Keratinocyte (primary cell): ENCODE measurements around the gene CLDND2. TPM values are rescaled to one million over a fixed set of nuclear protein-coding genes. Genes with fewer than 3 reads are reported as not detected.

ENCODE experiments used
- DNase-seq: peaks from one replicate; pipeline ENCODE4 v3.0.0-alpha.2; 2011; ENCODE audit warnings: low read depth, missing footprints, low spot score
- FAIRE-seq: peaks from 2 replicates; lab custom pipeline; 2011; peaks lifted over from hg19 to GRCh38; lab: Jason Lieb, UNC
- H2AFZ ChIP-seq: 2 replicates; pipeline ENCODE4 v1.6.0; 2012; ENCODE audit warnings: low read length, control low read depth, inconsistent platforms; ENCODE audit not compliant: control insufficient read depth
- H3K27ac ChIP-seq: 2 replicates; pipeline ENCODE4 v1.5.1; 2011; ENCODE audit warnings: low read length; ENCODE audit not compliant: control insufficient read depth, insufficient read depth
- H3K27me3 ChIP-seq: 3 replicates; pipeline ENCODE4 v1.6.0; 2011; ENCODE audit warnings: low read length; ENCODE audit not compliant: control insufficient read depth, insufficient read depth; ENCODE audit errors: extremely low read depth
- H3K36me3 ChIP-seq, 2 experiments: 2 replicates in 1 of 2; 3 replicates in 1 of 2; pipeline ENCODE4 v1.5.1; 2011; ENCODE audit warnings: low read length in 2 of 2, mild to moderate bottlenecking in 1 of 2; ENCODE audit not compliant: control insufficient read depth in 2 of 2, insufficient read depth in 2 of 2; ENCODE audit errors: extremely low read depth in 1 of 2
- H3K4me1 ChIP-seq: 3 replicates; pipeline ENCODE4 v1.5.1; 2011; ENCODE audit warnings: low read length; ENCODE audit not compliant: control insufficient read depth, insufficient read depth; ENCODE audit errors: extremely low read depth
- H3K4me2 ChIP-seq: 3 replicates; pipeline ENCODE4 v1.6.0; 2011; ENCODE audit warnings: low read depth, low read length; ENCODE audit not compliant: control insufficient read depth, insufficient read depth; ENCODE audit errors: extremely low read depth
- H3K4me3 ChIP-seq, 3 experiments: fragments of 200-600 bp in 1 of 3; sonication (generic) in 1 of 3; 2 replicates in 2 of 3; 3 replicates in 1 of 3; pipeline ENCODE4 v1.5.1; 2011 to 2016; ENCODE audit warnings: low read length in 3 of 3, mild to moderate bottlenecking in 3 of 3, control low read depth in 2 of 3, inconsistent platforms in 1 of 3, low read depth in 1 of 3, mixed read lengths in 1 of 3, mixed run types in 1 of 3, moderate library complexity in 1 of 3; ENCODE audit not compliant: control insufficient read depth in 2 of 3, insufficient read depth in 2 of 3; ENCODE audit errors: extremely low read depth in 1 of 3
- H3K79me2 ChIP-seq: 2 replicates; pipeline ENCODE4 v1.6.0; 2012; ENCODE audit warnings: low read length; ENCODE audit not compliant: control insufficient read depth, insufficient read depth
- H3K9ac ChIP-seq: 3 replicates; pipeline ENCODE4 v1.6.0; 2011; ENCODE audit warnings: low read length; ENCODE audit not compliant: control insufficient read depth, insufficient read depth; ENCODE audit errors: extremely low read depth
- H3K9me1 ChIP-seq: 3 replicates; pipeline ENCODE4 v1.6.0; 2011; ENCODE audit warnings: low read length; ENCODE audit not compliant: control insufficient read depth, insufficient read depth; ENCODE audit errors: extremely low read depth
- H3K9me3 ChIP-seq: 2 replicates; pipeline ENCODE4 v1.5.1; 2012; ENCODE audit warnings: low read depth, low read length; ENCODE audit not compliant: control insufficient read depth
- H4K20me1 ChIP-seq: 3 replicates; pipeline ENCODE4 v1.6.0; 2011; ENCODE audit warnings: low read length; ENCODE audit not compliant: control insufficient read depth, insufficient read depth; ENCODE audit errors: extremely low read depth
- EZH2 ChIP-seq: IDR thresholded peaks from one replicate; pipeline ENCODE4 v1.6.1; 2012; ENCODE audit warnings: inconsistent platforms, mild to moderate bottlenecking, low read length, moderate library complexity
- dilution Hi-C: fragments of 300-500 bp; cut with MboI; formaldehyde crosslinking; loops from one replicate; pipeline ENCODE4 v1.7.0; 2020; ENCODE audit warnings: low sequenced_read_pairs; ENCODE audit not compliant: extremely low pct_ligation_motif_present
- polyA plus RNA-seq, 5 experiments: library from polyadenylated mRNA; depleted of rRNA in 3 of 5; stranded (reverse) in 3 of 5; stranded (forward) in 1 of 5; unstranded in 1 of 5; fragments of >200 nt; gene quantifications; 1 replicate in 1 of 5; 2 replicates in 3 of 5; 3 replicates in 1 of 5; pipeline versions ENCODE4 v1.2.1 to v1.2.3, GENCODE V29; 2011 to 2012; ENCODE audit warnings: missing spikeins in 2 of 5, low read depth in 1 of 5, low replicate concordance in 1 of 5
- TF ChIP-seq, protein P1 (sequence below), 3 experiments: IDR thresholded peaks in 1 of 3; conservative IDR thresholded peaks in 1 of 3; optimal IDR thresholded peaks in 1 of 3; 2 replicates in 2 of 3; 3 replicates in 1 of 3; pipeline versions ENCODE3 to v1.5.1; 2011; ENCODE audit warnings: low read length in 3 of 3, mild to moderate bottlenecking in 3 of 3, moderate library complexity in 2 of 3, control low read depth in 1 of 3, inconsistent platforms in 1 of 3; ENCODE audit not compliant: insufficient read depth in 2 of 3; ENCODE audit errors: extremely low read depth in 1 of 3

The CLDND2 gene
- polyA plus RNA-seq, 1 donor (not counting 4 experiments of a cell fraction or from before 2014, with no cell fraction given), result 0.37 TPM

DNA sequence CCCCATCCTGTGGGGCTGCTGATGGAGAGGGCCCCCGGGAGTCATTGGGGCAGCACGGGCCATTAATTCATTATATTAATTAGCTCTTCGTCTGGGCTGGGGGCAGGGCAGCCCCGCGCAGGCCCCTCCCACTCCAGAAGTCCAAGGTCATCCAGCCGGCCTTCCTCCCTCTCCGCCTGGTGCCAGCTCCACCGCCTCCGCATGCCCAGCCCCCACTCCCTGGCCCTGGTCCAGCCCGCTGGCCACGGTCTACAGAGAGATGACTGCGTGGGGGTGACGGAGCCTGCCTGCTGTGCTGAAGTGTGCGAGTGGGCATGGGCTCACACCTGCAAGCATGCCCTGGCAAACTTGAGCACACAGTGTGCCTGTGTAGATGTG lies 48.5 kb downstream of the CLDND2 start:
- H2AFZ ChIP-seq, result no peak overlapping the region
- H3K27ac ChIP-seq, result no peak overlapping the region
- H3K9ac ChIP-seq, result no peak overlapping the region
- H3K79me2 ChIP-seq, result no peaks in the 10 kb centered on the region
- FAIRE-seq, result no peak
- no peaks in the 10 kb centered on the region for H3K9me3 ChIP-seq
- H3K4me2 ChIP-seq, result no peak overlapping the region
- H3K27me3 ChIP-seq, result no peaks in the 10 kb centered on the region
- TF ChIP-seq, protein P1, sequence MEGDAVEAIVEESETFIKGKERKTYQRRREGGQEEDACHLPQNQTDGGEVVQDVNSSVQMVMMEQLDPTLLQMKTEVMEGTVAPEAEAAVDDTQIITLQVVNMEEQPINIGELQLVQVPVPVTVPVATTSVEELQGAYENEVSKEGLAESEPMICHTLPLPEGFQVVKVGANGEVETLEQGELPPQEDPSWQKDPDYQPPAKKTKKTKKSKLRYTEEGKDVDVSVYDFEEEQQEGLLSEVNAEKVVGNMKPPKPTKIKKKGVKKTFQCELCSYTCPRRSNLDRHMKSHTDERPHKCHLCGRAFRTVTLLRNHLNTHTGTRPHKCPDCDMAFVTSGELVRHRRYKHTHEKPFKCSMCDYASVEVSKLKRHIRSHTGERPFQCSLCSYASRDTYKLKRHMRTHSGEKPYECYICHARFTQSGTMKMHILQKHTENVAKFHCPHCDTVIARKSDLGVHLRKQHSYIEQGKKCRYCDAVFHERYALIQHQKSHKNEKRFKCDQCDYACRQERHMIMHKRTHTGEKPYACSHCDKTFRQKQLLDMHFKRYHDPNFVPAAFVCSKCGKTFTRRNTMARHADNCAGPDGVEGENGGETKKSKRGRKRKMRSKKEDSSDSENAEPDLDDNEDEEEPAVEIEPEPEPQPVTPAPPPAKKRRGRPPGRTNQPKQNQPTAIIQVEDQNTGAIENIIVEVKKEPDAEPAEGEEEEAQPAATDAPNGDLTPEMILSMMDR (optimal IDR thresholded peaks at IDR 0.05 in 1 of 3, IDR thresholded peaks at IDR 0.05 in 1 of 3, conservative IDR thresholded peaks at IDR 0.05 in 1 of 3; ENCODE audit: extremely low read depth in 1 of 3, insufficient read depth in 2 of 3, low read length in 3 of 3), result no peak
- no peak for TF ChIP-seq EZH2
- no peak overlapping the region for H3K4me3 ChIP-seq
- H3K9me1 ChIP-seq, result no peaks in the 10 kb centered on the region
- H4K20me1 ChIP-seq, result no peaks in the 10 kb centered on the region
- DNase-seq, result no peak
- dilution Hi-C loops, result no loop called here
- H3K36me3 ChIP-seq, result no peaks in the 10 kb centered on the region
- no peaks in the 10 kb centered on the region for H3K4me1 ChIP-seq

GRCh38 chr19:51319649-51320279 lies 49.0 kb downstream of the CLDND2 start:
- H3K27me3 ChIP-seq, result no peaks in the 10 kb centered on the region
- no peak overlapping the region for H3K4me3 ChIP-seq
- no peak overlapping the region for H3K27ac ChIP-seq
- H4K20me1 ChIP-seq, result no peaks in the 10 kb centered on the region
- DNase-seq (no peak), FAIRE-seq (no peak)
- no peak overlapping the region for H3K9ac ChIP-seq
- no peak overlapping the region for H2AFZ ChIP-seq
- no peaks in the 10 kb centered on the region for H3K9me1 ChIP-seq
- H3K9me3 ChIP-seq, result no peaks in the 10 kb centered on the region
- H3K79me2 ChIP-seq, result no peaks in the 10 kb centered on the region
- no peak overlapping the region for H3K4me2 ChIP-seq
- dilution Hi-C loops, result no loop called here
- no peaks in the 10 kb centered on the region for H3K4me1 ChIP-seq
- TF ChIP-seq, protein P1 (optimal IDR thresholded peaks at IDR 0.05 in 1 of 3, IDR thresholded peaks at IDR 0.05 in 1 of 3, conservative IDR thresholded peaks at IDR 0.05 in 1 of 3; ENCODE audit: extremely low read depth in 1 of 3, insufficient read depth in 2 of 3, low read length in 3 of 3), result no peak
- no peak for TF ChIP-seq EZH2
- H3K36me3 ChIP-seq, result no peaks in the 10 kb centered on the region
